H1 (cell line): ENCODE results near the gene AAK1.

Experiments used
- BCL11A ChIP-seq, 2 experiments: IDR thresholded peaks; one replicate each; pipeline ENCODE4 v1.6.1; 2011; ENCODE audit warnings: low read depth in 2 of 2, low read length in 2 of 2, mild to moderate bottlenecking in 2 of 2
- CEBPB ChIP-seq: IDR thresholded peaks from 2 replicates; pipeline ENCODE4 v1.6.1; 2012; ENCODE audit warnings: low read depth, low read length
- CREB1 ChIP-seq: IDR thresholded peaks from 2 replicates; pipeline ENCODE4 v1.6.1; 2012; ENCODE audit warnings: inconsistent platforms
- CTCF ChIP-seq, 3 experiments: IDR thresholded peaks; 1 replicate in 2 of 3; 2 replicates in 1 of 3; pipeline versions ENCODE4 v1.5.1 to v1.6.1; 2011; ENCODE audit warnings: low read length in 3 of 3, mild to moderate bottlenecking in 3 of 3, inconsistent platforms in 2 of 3, low read depth in 1 of 3, moderate library complexity in 1 of 3; ENCODE audit not compliant: insufficient read depth in 1 of 3; ENCODE audit errors: control extremely low read depth in 1 of 3
- EZH2 ChIP-seq: fragments of 200-600 bp; sonication (generic); IDR thresholded peaks from 2 replicates; pipeline ENCODE4 v1.7.1; 2012; ENCODE audit warnings: low read depth, mild to moderate bottlenecking, moderate library complexity, low read length, inconsistent platforms; ENCODE audit not compliant: severe bottlenecking
- GTF2F1 ChIP-seq: IDR thresholded peaks from 2 replicates; pipeline ENCODE4 v1.6.1; 2012; ENCODE audit warnings: low read depth, low read length, improper control_type of control experiment, borderline replicate concordance
- PHF8 ChIP-seq: fragments of 200-600 bp; sonication (generic); conservative IDR thresholded peaks from 2 replicates; pipeline ENCODE4 v1.7.1; 2012; ENCODE audit warnings: low read depth, mild to moderate bottlenecking, inconsistent platforms, low read length, moderate library complexity
- POLR2A ChIP-seq, 2 experiments: IDR thresholded peaks; 1 replicate in 1 of 2; 2 replicates in 1 of 2; pipeline ENCODE4 v1.6.1; 2011; ENCODE audit warnings: low read depth in 2 of 2, low read length in 2 of 2, mild to moderate bottlenecking in 2 of 2; ENCODE audit errors: control extremely low read depth in 1 of 2
- SP1 ChIP-seq: IDR thresholded peaks from 2 replicates; pipeline ENCODE4 v1.6.1; 2011; ENCODE audit warnings: low read depth, low read length

DNA sequence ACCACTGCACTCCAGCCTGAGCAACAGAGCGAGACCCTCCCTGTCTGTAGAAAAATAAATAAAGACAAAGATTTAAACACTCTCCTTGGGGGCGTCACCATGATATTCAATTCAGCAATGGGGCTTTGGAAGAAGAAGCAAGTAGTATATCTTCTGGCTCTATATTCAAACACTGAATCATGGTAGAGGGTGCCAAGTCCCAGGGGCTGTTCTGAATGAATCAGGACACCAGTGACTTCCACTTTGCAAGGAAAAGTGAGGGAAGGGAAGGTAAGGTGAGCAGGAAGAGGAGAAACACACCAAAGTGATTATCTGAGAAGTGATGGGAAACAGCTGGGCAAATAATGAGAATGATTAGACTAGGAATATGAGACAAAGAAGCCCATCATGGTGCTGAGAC is 80.5 kb downstream of the AAK1 start:
- TF ChIP-seq CTCF (IDR thresholded peaks at IDR 0.05; ENCODE audit: control extremely low read depth in 1 of 3, insufficient read depth in 1 of 3, low read depth in 1 of 3, low read length in 3 of 3) (no peak), CEBPB (no peak), BCL11A (IDR thresholded peaks at IDR 0.05; ENCODE audit: low read depth in 2 of 2, low read length in 2 of 2) (no peak), SP1 (no peak), EZH2 (no peak), POLR2A (IDR thresholded peaks at IDR 0.05; ENCODE audit: control extremely low read depth in 1 of 2, low read depth in 2 of 2, low read length in 2 of 2) (no peak), PHF8 (no peak), GTF2F1 (no peak), CREB1 (no peak)
